Neural cell (in vitro differentiated cells): ENCODE results near the gene OR4B1. TPM values are rescaled to one million over a fixed set of nuclear protein-coding genes. Genes with fewer than 3 reads are reported as not detected.

Source experiments
- H2AFZ ChIP-seq: fragments of 200-600, 300-800 bp; sonication (generic), shearing (Covaris generic); 2 replicates; pipeline ENCODE4 v1.6.0; 2014; ENCODE audit warnings: low read depth, mild to moderate bottlenecking, antibody characterized with exemption, low read length, moderate library complexity
- H3F3A ChIP-seq: fragments of 200-600 bp; shearing (Covaris generic); 2 replicates; pipeline ENCODE4 v1.6.1; 2016; ENCODE audit warnings: mild to moderate bottlenecking, moderate library complexity, mixed read lengths, antibody characterized with exemption, low read length; ENCODE audit not compliant: insufficient read depth, poor library complexity, severe bottlenecking
- H3K27ac ChIP-seq: fragments of 200-600, 300-800 bp; sonication (generic), shearing (Covaris generic); 2 replicates; pipeline ENCODE4 v1.5.1; 2014; ENCODE audit warnings: mild to moderate bottlenecking, low read length, moderate library complexity
- H3K27me3 ChIP-seq: fragments of 300-800, 200-600 bp; sonication (generic), shearing (Covaris generic); 2 replicates; pipeline ENCODE4 v1.6.0; 2014; ENCODE audit warnings: mild to moderate bottlenecking, low read depth, low read length, moderate library complexity; ENCODE audit not compliant: insufficient read depth
- H3K36me3 ChIP-seq: fragments of 300-800, 200-600 bp; sonication (generic), shearing (Covaris generic); 2 replicates; pipeline ENCODE4 v1.5.1; 2014; ENCODE audit warnings: mild to moderate bottlenecking, antibody characterized with exemption, low read length, moderate library complexity; ENCODE audit not compliant: insufficient read depth
- H3K4me2 ChIP-seq: fragments of 300-800, 200-600 bp; sonication (generic), shearing (Covaris generic); 2 replicates; pipeline ENCODE4 v1.6.0; 2014; ENCODE audit warnings: mild to moderate bottlenecking, low read length
- H3K4me3 ChIP-seq: fragments of 300-800, 200-600 bp; sonication (generic), shearing (Covaris generic); 2 replicates; pipeline ENCODE4 v1.5.1; 2014; ENCODE audit warnings: mild to moderate bottlenecking, low read length, moderate library complexity
- H3K79me2 ChIP-seq: fragments of 200-600 bp; shearing (Covaris generic); replicated peaks from 2 replicates; pipeline ENCODE4 v1.6.0; 2014; ENCODE audit warnings: mild to moderate bottlenecking, low read length, moderate library complexity; ENCODE audit not compliant: insufficient read depth
- H3K9ac ChIP-seq: fragments of 300-800, 200-600 bp; sonication (generic), shearing (Covaris generic); 2 replicates; pipeline ENCODE4 v1.6.1; 2016; ENCODE audit warnings: mild to moderate bottlenecking, low read length, mixed read lengths
- H3K9me2 ChIP-seq: fragments of 200-600 bp; shearing (Covaris generic); 2 replicates; pipeline ENCODE4 v1.6.1; 2016; ENCODE audit warnings: mild to moderate bottlenecking, low read length, mixed read lengths; ENCODE audit not compliant: insufficient read depth
- H3K9me3 ChIP-seq: fragments of 200-600, 300-800 bp; sonication (generic), shearing (Covaris generic); 2 replicates; pipeline ENCODE4 v1.6.1; 2016; ENCODE audit warnings: mild to moderate bottlenecking, mixed run types, low read length, moderate library complexity, mixed read lengths
- H4K20me1 ChIP-seq: fragments of 200-600 bp; shearing (Covaris generic); 2 replicates; pipeline ENCODE4 v1.6.1; 2016; ENCODE audit warnings: mild to moderate bottlenecking, mixed run types; ENCODE audit not compliant: insufficient read depth
- CTCF ChIP-seq: fragments of 450-650 bp; IDR thresholded peaks from 2 replicates; pipeline ENCODE4 v1.5.1; 2014; ENCODE audit warnings: antibody characterized with exemption, mild to moderate bottlenecking, moderate library complexity; ENCODE audit not compliant: poor library complexity, severe bottlenecking
- EP300 ChIP-seq: fragments of 450-650 bp; conservative IDR thresholded peaks from 2 replicates; pipeline ENCODE4 v1.6.1; 2014; ENCODE audit warnings: antibody characterized with exemption, mild to moderate bottlenecking, moderate library complexity; ENCODE audit not compliant: poor library complexity, severe bottlenecking
- EZH2 ChIP-seq: fragments of 200-600, 300-800 bp; shearing (Covaris generic), sonication (generic); IDR thresholded peaks from 2 replicates; pipeline ENCODE4 v1.6.1; 2014; ENCODE audit warnings: antibody characterized with exemption, low read length, borderline replicate concordance, mild to moderate bottlenecking; ENCODE audit not compliant: insufficient read depth, poor library complexity, severe bottlenecking
- MXI1 ChIP-seq: fragments of 450-650 bp; conservative IDR thresholded peaks from 2 replicates; pipeline ENCODE4 v1.6.1; 2014; ENCODE audit warnings: antibody characterized with exemption, mild to moderate bottlenecking; ENCODE audit not compliant: poor library complexity, severe bottlenecking
- POLR2AphosphoS5 ChIP-seq: IDR thresholded peaks from 2 replicates; pipeline ENCODE4 v1.6.1; 2012
- RAD21 ChIP-seq: fragments of 450-650 bp; conservative IDR thresholded peaks from 2 replicates; pipeline ENCODE4 v1.6.1; 2014; ENCODE audit warnings: antibody characterized with exemption, mild to moderate bottlenecking, moderate library complexity
- REST ChIP-seq: IDR thresholded peaks from 2 replicates; pipeline ENCODE4 v1.6.1; 2012; ENCODE audit warnings: borderline replicate concordance
- SMC3 ChIP-seq: fragments of 450-650 bp; conservative IDR thresholded peaks from 2 replicates; pipeline ENCODE4 v1.6.1; 2014; ENCODE audit warnings: antibody characterized with exemption, mild to moderate bottlenecking, moderate library complexity; ENCODE audit not compliant: poor library complexity
- TAF1 ChIP-seq: IDR thresholded peaks from 2 replicates; pipeline ENCODE4 v1.6.1; 2012; ENCODE audit warnings: low read depth
- polyA minus RNA-seq: library from RNA; depleted of rRNA, polyadenylated mRNA; stranded (reverse); fragments of >200 nt; gene quantifications from 2 replicates; pipeline ENCODE4 v1.2.3, GENCODE V29; 2014
- polyA plus RNA-seq: library from polyadenylated mRNA; depleted of rRNA; stranded (reverse); fragments of >200 nt; gene quantifications from 2 replicates; pipeline ENCODE4 v1.2.3, GENCODE V29; 2014

The OR4B1 gene, protein sequence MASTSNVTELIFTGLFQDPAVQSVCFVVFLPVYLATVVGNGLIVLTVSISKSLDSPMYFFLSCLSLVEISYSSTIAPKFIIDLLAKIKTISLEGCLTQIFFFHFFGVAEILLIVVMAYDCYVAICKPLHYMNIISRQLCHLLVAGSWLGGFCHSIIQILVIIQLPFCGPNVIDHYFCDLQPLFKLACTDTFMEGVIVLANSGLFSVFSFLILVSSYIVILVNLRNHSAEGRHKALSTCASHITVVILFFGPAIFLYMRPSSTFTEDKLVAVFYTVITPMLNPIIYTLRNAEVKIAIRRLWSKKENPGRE
- polyA plus RNA-seq, result not detected in 2 replicates
- polyA minus RNA-seq, result not detected in 2 replicates

- Histone ChIP-seq H3K27me3 (no peaks in the 10 kb centered on the region), H3K9me3 (no peaks in the 10 kb centered on the region), H2AFZ (no peak within 1 kb of the TSS), H3K4me3 (no peak within 1 kb of the TSS), H4K20me1 (no peaks in the 10 kb centered on the region), H3F3A (no peaks in the 10 kb centered on the region), H3K4me2 (no peak within 1 kb of the TSS), H3K36me3 (no peaks in the 10 kb centered on the region), H3K27ac (no peak within 1 kb of the TSS), H3K79me2 (no peaks in the 10 kb centered on the region), H3K9me2 (no peaks in the 10 kb centered on the region), H3K9ac (no peak within 1 kb of the TSS)
- TF ChIP-seq SMC3 (no peak), EP300 (no peak), RAD21 (no peak), TAF1 (no peak), POLR2AphosphoS5 (no peak), REST (no peak), EZH2 (no peak), CTCF (no peak), MXI1 (no peak)
These were observed at the start of gene OR4B1 for GRCh38 chr11:48216510-48216909. TSS of gene OR4B1 (plus strand) at chr11:48216810. CDS start at chr11:48216810, 0 bp downstream.

DNA sequence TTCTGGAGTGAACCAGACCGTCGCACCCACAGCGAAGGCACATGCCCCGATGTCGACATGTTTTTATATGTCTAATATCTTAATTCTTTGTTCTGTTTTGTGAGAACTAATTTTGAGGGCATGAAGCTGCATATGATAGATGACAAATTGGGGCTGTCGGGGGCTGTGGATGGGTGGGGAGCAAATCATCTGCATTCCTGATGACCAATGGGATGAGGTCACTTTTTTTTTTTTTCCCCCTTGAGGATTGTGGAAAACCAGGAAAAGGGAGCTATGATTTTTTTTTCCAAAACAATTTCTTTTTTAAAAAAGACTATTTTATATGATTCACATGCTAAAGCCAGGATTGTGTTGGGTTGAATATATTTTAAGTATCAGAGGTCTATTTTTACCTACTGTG lies 49.2 kb upstream of the OR4B1 start:
- TF ChIP-seq POLR2AphosphoS5 (no peak), RAD21 (no peak), EP300 (no peak), SMC3 (no peak), TAF1 (no peak), MXI1 (no peak), CTCF (no peak)
- Histone ChIP-seq H2AFZ (no peak overlapping the region), H3K27me3 (no peaks in the 10 kb centered on the region), H3F3A (no peaks in the 10 kb centered on the region), H3K9me3 (no peaks in the 10 kb centered on the region), H3K9me2 (no peaks in the 10 kb centered on the region), H3K4me2 (no peak overlapping the region), H3K9ac (no peak overlapping the region), H4K20me1 (no peaks in the 10 kb centered on the region), H3K4me3 (no peak overlapping the region), H3K36me3 (no peaks in the 10 kb centered on the region), H3K27ac (no peak overlapping the region), H3K79me2 (no peaks in the 10 kb centered on the region)
